Heart right ventricle (tissue), 16 donors: ENCODE measurements around the gene ZBED6. TPM values are rescaled to one million over a fixed set of nuclear protein-coding genes. Genes with fewer than 3 reads are reported as not detected.

ENCODE experiments used
- ATAC-seq, 8 donors: fragments of 200-7000 bp; cut with Tn5 transposase; one replicate each; pipeline ENCODE4 v1.9.1; 2020; ENCODE audit warnings: mild to moderate bottlenecking in 8 of 8, moderate library complexity in 8 of 8, moderate number of reproducible peaks in 1 of 8
- DNase-seq, 2 donors: peaks; one replicate each; pipeline ENCODE4 v3.0.0-alpha.2; 2020
- H3K27ac ChIP-seq, 10 donors: fragments of 200-600 bp; sonication (generic) in 2 of 10; one replicate each; pipeline versions ENCODE4 v1.5.0 to v1.8.0; 2020 to 2022; ENCODE audit warnings: mild to moderate bottlenecking in 3 of 10
- H3K27me3 ChIP-seq, 7 donors: fragments of 200-600 bp; one replicate each; pipeline ENCODE4 v1.8.0; 2021 to 2022; ENCODE audit warnings: mild to moderate bottlenecking in 2 of 7
- H3K36me3 ChIP-seq, 9 donors: fragments of 200-600 bp; sonication (generic) in 1 of 9; one replicate each; pipeline versions ENCODE4 v1.5.0 to v1.8.0; 2020 to 2022; ENCODE audit warnings: mild to moderate bottlenecking in 2 of 9
- H3K4me1 ChIP-seq, 9 donors: fragments of 200-600 bp; sonication (generic) in 1 of 9; one replicate each; pipeline versions ENCODE4 v1.5.0 to v1.8.0; 2020 to 2022; ENCODE audit warnings: mild to moderate bottlenecking in 4 of 9
- H3K4me3 ChIP-seq, 10 donors: fragments of 200-600 bp; sonication (generic) in 2 of 10; one replicate each; pipeline versions ENCODE4 v1.5.0 to v1.8.0; 2020 to 2022; ENCODE audit warnings: mild to moderate bottlenecking in 7 of 10, moderate library complexity in 2 of 10
- H3K9me3 ChIP-seq, 11 donors: fragments of 200-600 bp in 10 of 11; sonication (generic) in 2 of 11; one replicate each; pipeline versions ENCODE4 v1.5.0 to v1.8.0; 2013 to 2022; ENCODE audit warnings: mild to moderate bottlenecking in 2 of 11, control low read depth in 1 of 11, moderate library complexity in 1 of 11
- WGBS, 2 donors: extraction: QIAGEN DNeasy Blood & Tissue Kit; methylation state at CpG; one replicate each; pipeline ENCODE4 v1.1.7; 2013; ENCODE audit warnings: inconsistent platforms in 1 of 2; 5-methylcytosine and 5-hydroxymethylcytosine counted together
- intact Hi-C, 10 donors: fragments of 100-400 bp; cut with DNase I; formaldehyde crosslinking; loops; one replicate each; pipeline versions ENCODE4 v1.11.1 to v1.14.2; 2022
- polyA plus RNA-seq, 2 donors: library from polyadenylated mRNA; stranded (reverse); fragments of 200-250 nt; gene quantifications; one replicate each; pipeline ENCODE4 v1.2.3, GENCODE V29; 2013
- total RNA-seq, 10 donors: library from RNA; stranded (reverse); fragmentation: NEBNext Ultra II Directional in 3 of 10; extraction: Animal tissue kit (Norgen Biotek cat#: 25700) in 3 of 10; gene quantifications; one replicate each; pipeline versions ENCODE4 v1.2.1 to v1.2.4, GENCODE V29; 2021 to 2023
- TF ChIP-seq, protein P1 (sequence below), 9 donors: fragments of 200-600 bp; sonication (generic) in 2 of 9; IDR thresholded peaks; one replicate each; pipeline versions ENCODE4 v1.5.0 to v1.8.0; 2021 to 2022; ENCODE audit warnings: antibody characterized with exemption in 9 of 9, mild to moderate bottlenecking in 5 of 9, moderate library complexity in 1 of 9
- donor health status: Arrhythmogenic right ventricular cardiomyopathy.
- donor health status: ischemic (EF 13 %, LVEDD 7.1; RV severe dilation, severe dysfunction).
- donor health status: healthy with polysubstance abuse.
- donor health status: DM: no; HTN: yes; CAD: no.
- donor health status: DM: no; HTN: no; CAD: no.
- donor health status: ischemic (EF 25% LVEDD 6.9; RV normal size, moderate dysfunction).
- donor health status: ischemic (EF 25% LVEDD 5.7; RV mildly dilated, moderate dysfunction).
- donor health status: healthy.
- donor health status: DM: yes; HTN: yes; CAD: no.
- donor health status: Ischemic cardiomyopathy.
- donor health status: ischemic (EF 35%, LVEDD 5.7; RV mildly dilated, moderate dysfunction).
- donor health status: nonischemic (EF 11% LVEDD 7.7; RV severe dilation, severe dysfunction).
- donor health status: DM: yes; HTN: yes; CAD: no.
- donor health status: PGD.
- donor health status: ischemic (EF 29% LVEDD 5.4; RV normal size, mild dysfunction).
- donor health status: nonischemic (EF 23%, LVEDD 6.1; RV moderate dilation, normal function).

Gene ZBED6
- total and polyA plus RNA-seq, 12 donors = 0.51 to 19.4 (median 12.6) TPM

- intact Hi-C loops = loop anchor here in 2 of 10 donors (10.0 kb wide), 2 partner anchors 145 to 265 kb away; partner anchors contain the start of gene ATP2B4 (in 1 of the 2)
- TF ChIP-seq, protein P1, sequence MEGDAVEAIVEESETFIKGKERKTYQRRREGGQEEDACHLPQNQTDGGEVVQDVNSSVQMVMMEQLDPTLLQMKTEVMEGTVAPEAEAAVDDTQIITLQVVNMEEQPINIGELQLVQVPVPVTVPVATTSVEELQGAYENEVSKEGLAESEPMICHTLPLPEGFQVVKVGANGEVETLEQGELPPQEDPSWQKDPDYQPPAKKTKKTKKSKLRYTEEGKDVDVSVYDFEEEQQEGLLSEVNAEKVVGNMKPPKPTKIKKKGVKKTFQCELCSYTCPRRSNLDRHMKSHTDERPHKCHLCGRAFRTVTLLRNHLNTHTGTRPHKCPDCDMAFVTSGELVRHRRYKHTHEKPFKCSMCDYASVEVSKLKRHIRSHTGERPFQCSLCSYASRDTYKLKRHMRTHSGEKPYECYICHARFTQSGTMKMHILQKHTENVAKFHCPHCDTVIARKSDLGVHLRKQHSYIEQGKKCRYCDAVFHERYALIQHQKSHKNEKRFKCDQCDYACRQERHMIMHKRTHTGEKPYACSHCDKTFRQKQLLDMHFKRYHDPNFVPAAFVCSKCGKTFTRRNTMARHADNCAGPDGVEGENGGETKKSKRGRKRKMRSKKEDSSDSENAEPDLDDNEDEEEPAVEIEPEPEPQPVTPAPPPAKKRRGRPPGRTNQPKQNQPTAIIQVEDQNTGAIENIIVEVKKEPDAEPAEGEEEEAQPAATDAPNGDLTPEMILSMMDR (IDR thresholded peaks at IDR 0.05) = no peak
- no peaks in the 10 kb centered on the region for H3K27me3 ChIP-seq
- peak; percentile 71 to 96 (median 88) for ATAC-seq
- peaks cover 0 to 8% (median 0%) of the 10 kb centered on the region in 9 donors for H3K36me3 ChIP-seq
- no peaks in the 10 kb centered on the region for H3K9me3 ChIP-seq
- peak overlapping the region in 4 of 10 donors; percentile 13 to 33 (median 18) for H3K4me3 ChIP-seq
- peak overlapping the region in 7 of 10 donors; percentile 37 to 68 (median 52) for H3K27ac ChIP-seq
- H3K4me1 ChIP-seq = peaks cover 0 to 25% (median 6%) of the 10 kb centered on the region in 9 donors
- DNase-seq = peak; percentile 58 to 79
- 38% methylated on average over 15 of the region's 15 CpGs for WGBS, 2 donors
Measured at GRCh38 chr1:203769505-203770343, 25.7 kb upstream of the ZBED6 start.

DNA sequence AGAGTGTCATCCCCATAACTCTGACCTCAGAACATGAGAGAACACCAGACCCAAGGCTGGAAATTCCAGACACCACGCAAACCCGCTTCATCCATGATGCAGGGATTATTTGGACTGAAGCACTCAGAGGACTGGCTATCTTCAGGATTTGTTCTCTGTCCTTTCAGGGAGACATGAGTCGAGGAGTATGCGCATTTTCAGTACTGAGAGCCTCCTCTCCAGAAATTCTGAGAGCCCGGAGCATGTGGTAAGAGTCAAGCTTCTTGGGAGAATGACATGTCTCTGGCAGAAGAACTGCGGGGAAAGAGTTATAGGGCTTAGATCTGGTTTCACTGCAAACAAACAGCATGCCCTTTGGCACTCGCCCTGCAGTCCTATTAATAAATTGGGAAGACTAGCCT, 23.5 kb upstream of the ZBED6 start:
- Histone ChIP-seq H3K36me3 (peaks cover 0 to 8% (median 0%) of the 10 kb centered on the region in 9 donors), H3K4me3 (no peak overlapping the region), H3K4me1 (peaks cover 0 to 25% (median 6%) of the 10 kb centered on the region in 9 donors), H3K9me3 (no peaks in the 10 kb centered on the region), H3K27me3 (no peaks in the 10 kb centered on the region), H3K27ac (peak overlapping the region in 2 of 10 donors; percentile 2 to 49)
- DNase-seq = no peak
- intact Hi-C loops = loop anchor here in 2 of 10 donors (10.0 kb wide), 2 partner anchors 147 to 267 kb away; partner anchors contain the start of gene ATP2B4 (in 1 of the 2)
- WGBS, 2 donors = 54 to 63% methylated on average over 7 of the region's 7 CpGs
- ATAC-seq = peak in 2 of 8 donors; percentile 9 to 19
- TF ChIP-seq, protein P1 (IDR thresholded peaks at IDR 0.05) = no peak

DNA sequence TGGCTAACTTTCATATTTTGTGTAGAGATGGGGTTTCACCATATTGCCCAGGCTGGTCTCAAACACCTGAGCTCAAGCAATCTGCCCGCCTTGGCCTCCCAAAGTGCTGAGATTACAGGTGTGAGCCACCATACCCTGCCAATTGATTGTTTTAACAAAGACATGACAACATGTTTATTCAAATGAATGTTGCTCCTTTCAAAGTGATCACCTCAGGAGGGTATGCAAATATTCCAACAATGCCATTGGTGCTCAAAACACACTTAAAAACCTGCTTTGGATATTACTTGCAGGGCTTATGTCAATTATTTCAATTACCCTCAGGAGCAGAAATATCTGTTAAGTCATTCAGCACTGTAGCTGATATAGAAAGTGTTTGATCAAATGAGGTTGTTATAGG, 22.6 kb upstream of the ZBED6 start:
- intact Hi-C loops = loop anchor here in 2 of 10 donors (10.0 kb wide), 2 partner anchors 148 to 268 kb away; partner anchors contain the start of gene ATP2B4 (in 1 of the 2)
- no peak for ATAC-seq
- Histone ChIP-seq H3K9me3 (no peaks in the 10 kb centered on the region), H3K4me3 (no peak overlapping the region), H3K4me1 (peaks cover 0 to 25% (median 6%) of the 10 kb centered on the region in 9 donors), H3K27me3 (no peaks in the 10 kb centered on the region), H3K27ac (no peak overlapping the region), H3K36me3 (peaks cover 0 to 8% (median 0%) of the 10 kb centered on the region in 9 donors)
- 100% methylated on average over 1 of the region's 1 CpG for WGBS, 2 donors
- TF ChIP-seq, protein P1 (IDR thresholded peaks at IDR 0.05) = no peak
- DNase-seq = no peak

DNA sequence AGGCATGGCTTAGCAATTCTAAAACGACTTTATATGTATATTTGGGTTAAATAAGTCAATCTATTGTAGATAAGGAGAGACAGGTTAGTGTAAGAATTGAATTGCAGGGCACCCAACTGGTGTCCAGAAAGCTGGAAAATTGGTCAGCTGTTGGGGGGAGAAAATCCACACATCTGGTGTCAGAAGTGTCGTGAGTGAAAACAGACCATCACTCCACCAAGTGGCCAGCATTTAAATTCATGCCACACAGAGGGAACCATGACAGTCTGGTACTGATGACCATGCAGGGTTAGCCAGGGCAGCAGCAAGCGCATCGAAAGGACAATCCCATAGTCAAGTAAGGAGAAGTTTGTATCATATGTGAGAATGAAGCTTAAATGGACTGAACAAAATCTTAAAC, 18.8 kb upstream of the ZBED6 start:
- intact Hi-C loops = loop anchor here in 2 of 10 donors (10.0 kb wide), 2 partner anchors 152 to 272 kb away; partner anchors contain the start of gene ATP2B4 (in 1 of the 2)
- TF ChIP-seq, protein P1 (IDR thresholded peaks at IDR 0.05) = peak in 7 of 9 donors; percentile 13 to 47 (median 34)
- Histone ChIP-seq H3K9me3 (no peaks in the 10 kb centered on the region), H3K36me3 (peaks cover 0 to 8% (median 0%) of the 10 kb centered on the region in 9 donors), H3K27me3 (no peaks in the 10 kb centered on the region), H3K27ac (no peak overlapping the region), H3K4me1 (peaks cover 0 to 7% (median 0%) of the 10 kb centered on the region in 9 donors), H3K4me3 (no peak overlapping the region)
- ATAC-seq = peak in 7 of 8 donors; percentile 47 to 80 (median 64)
- WGBS, 2 donors = 53 to 57% methylated on average over 4 of the region's 4 CpGs
- DNase-seq = peak in 1 of 2 donors; percentile 11
